Activated T-helper 17 cell treated with anti-CD3 and anti-CD28 coated beads, Interleukin-2, amount 50 U/mL, for 72 hours (primary cell): ENCODE results near the gene CDX2. TPM values are rescaled to one million over a fixed set of nuclear protein-coding genes. Genes with fewer than 3 reads are reported as not detected.

Experiments
- ATAC-seq: fragments of 150-1000 bp; cut with Tn5 transposase; replicated peaks from 2 replicates; pipeline ENCODE4 v1.10.0; 2021; ENCODE audit warnings: mild to moderate bottlenecking, moderate library complexity
- H3K27ac Mint-ChIP-seq: one replicate; pipeline ENCODE4 v1.8.0; 2022; ENCODE audit warnings: mixed read lengths
- H3K27me3 Mint-ChIP-seq: one replicate; pipeline ENCODE4 v1.8.0; 2022; ENCODE audit warnings: mixed read lengths
- H3K36me3 Mint-ChIP-seq: one replicate; pipeline ENCODE4 v1.8.0; 2022; ENCODE audit warnings: low read depth, mild to moderate bottlenecking, mixed read lengths
- H3K4me1 Mint-ChIP-seq: one replicate; pipeline ENCODE4 v1.8.0; 2022; ENCODE audit warnings: mixed read lengths
- H3K4me3 Mint-ChIP-seq: one replicate; pipeline ENCODE4 v1.8.0; 2022; ENCODE audit warnings: mild to moderate bottlenecking, mixed read lengths
- H3K9me3 Mint-ChIP-seq: one replicate; pipeline ENCODE4 v1.8.0; 2022; ENCODE audit warnings: mixed read lengths
- total RNA-seq, 2 donors: library from RNA; stranded (reverse); gene quantifications; one replicate each; pipeline ENCODE4 v1.2.3, GENCODE V29; 2022

Gene CDX2
- total RNA-seq, 2 donors from 2014 or later: not detected

DNA sequence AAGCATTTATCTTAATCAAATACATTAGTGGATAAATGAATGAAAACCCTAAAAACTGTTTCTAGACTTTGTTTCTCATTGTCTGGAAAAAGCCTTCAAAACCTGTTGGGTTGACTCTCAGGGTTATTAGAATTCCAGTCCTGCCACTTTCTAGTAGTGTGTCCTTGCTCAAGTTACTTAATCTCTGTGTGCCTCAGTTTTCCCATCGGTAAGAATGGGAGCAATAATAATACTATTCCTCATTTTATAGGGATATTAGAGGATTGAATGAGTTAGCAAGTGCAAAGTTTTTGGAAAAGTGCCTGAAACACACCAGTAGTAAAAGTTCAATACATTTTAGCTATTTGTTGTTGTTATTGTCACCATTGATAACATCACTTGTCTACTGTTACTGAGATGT is 16.5 kb upstream of the CDX2 start:
- Mint-ChIP-seq H3K4me3 (no peak overlapping the region), H3K9me3 (no peaks in the 10 kb centered on the region), H3K27ac (no peak overlapping the region), H3K4me1 (no peaks in the 10 kb centered on the region), H3K36me3 (no peaks in the 10 kb centered on the region), H3K27me3 (peaks cover 58% of the 10 kb centered on the region)
- no peak for ATAC-seq

DNA sequence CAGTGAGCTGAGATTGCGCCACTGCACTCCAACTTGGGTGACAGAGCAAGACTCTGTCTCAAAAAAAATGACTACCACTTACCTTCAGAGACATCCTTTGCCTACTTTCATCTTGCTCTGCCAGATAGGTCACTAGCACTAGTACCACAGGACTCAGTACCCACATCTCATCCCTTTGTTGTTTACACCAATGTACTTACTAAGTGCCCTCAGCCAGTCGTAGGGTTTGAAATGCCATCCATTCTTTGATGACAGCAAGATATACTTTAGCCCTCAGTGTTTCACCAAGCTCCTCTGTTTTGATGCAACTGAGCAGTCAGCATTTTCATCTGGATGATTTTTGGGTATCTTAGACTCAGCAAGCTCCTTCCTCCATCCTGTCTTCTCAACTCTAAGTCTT is 13.2 kb upstream of the CDX2 start:
- Mint-ChIP-seq H3K4me1 (no peaks in the 10 kb centered on the region), H3K27ac (no peak overlapping the region), H3K4me3 (no peak overlapping the region), H3K27me3 (peaks cover 69% of the 10 kb centered on the region), H3K36me3 (no peaks in the 10 kb centered on the region), H3K9me3 (no peaks in the 10 kb centered on the region)
- no peak for ATAC-seq

DNA sequence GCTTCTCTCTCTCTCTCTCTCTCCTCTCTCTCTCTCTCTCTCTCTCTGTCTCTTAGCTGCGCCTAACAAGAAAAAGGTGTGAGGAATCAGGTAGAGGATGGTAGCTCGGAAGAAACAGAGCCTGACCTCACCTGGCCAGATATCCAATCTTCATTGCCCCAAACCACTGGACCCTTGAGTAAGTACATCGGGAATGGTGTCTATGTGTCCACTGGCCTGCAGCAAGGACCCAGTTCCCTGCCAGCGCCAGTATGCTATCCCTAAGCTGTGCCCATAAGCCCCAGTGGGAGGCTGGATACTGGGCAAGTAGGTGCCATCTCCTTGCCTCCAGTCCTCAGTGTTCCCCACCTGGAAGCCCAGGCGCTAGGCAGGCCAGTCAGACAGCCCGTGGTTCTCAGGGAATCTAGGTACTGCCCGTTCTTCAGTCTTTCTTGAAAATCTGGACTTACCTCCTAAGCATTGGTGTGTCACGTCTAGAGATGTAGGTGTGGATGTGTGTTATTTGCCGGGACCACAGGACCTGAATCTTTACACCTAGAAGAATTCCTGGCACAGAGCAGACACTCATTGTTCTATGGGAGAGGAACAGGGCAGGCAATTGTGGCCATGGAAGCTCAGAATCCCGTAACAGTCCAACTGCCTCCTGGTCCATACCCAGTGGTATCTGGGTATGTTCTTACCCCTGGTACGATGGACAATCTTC is 12.0 kb upstream of the CDX2 start:
- Mint-ChIP-seq H3K4me3 (no peak overlapping the region), H3K36me3 (no peaks in the 10 kb centered on the region), H3K27me3 (peaks cover 65% of the 10 kb centered on the region), H3K4me1 (no peaks in the 10 kb centered on the region), H3K9me3 (no peaks in the 10 kb centered on the region), H3K27ac (no peak overlapping the region)
- no peak for ATAC-seq

DNA sequence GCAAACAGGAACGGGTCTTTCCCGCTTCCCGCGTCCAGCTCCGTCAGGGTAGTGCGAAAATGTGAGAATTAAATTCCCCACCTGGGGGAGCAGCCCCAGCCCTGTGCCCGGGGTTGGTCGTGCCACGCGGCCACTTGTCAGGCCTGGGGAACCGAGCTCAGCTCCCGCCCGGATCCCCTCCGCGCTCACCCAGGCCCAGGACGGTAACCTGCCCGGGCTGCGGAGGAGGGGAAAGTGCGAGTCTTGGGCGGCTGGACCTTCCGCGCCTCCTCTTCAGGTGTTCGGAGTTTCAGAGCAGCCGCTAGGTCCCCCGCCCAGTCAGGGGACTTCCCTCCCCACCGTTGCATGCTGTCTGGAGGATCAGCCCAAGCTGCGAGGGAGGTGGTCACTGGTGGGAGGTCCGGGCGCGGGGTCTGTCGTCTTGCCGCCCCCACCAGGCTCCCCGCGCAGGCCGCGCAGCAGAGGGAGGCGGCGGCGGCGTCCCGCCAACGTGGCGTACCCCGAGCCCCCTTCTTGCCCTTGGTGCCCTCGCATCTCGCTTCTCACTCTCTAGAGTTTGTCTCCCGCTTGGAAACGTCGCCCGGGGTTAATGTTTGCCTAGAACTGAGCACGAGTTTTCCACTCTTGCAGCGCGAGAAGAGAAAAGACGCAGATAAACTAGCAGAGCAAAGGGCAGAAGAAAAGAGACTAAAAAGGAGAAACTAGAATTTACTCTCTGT is 11.3 kb upstream of the CDX2 start:
- no peaks in the 10 kb centered on the region for H3K9me3 Mint-ChIP-seq
- no peaks in the 10 kb centered on the region for H3K4me1 Mint-ChIP-seq
- H3K36me3 Mint-ChIP-seq: no peaks in the 10 kb centered on the region
- no peak overlapping the region for H3K27ac Mint-ChIP-seq
- no peak for ATAC-seq
- peak overlapping the region; percentile 37 for H3K4me3 Mint-ChIP-seq
- peaks cover 70% of the 10 kb centered on the region for H3K27me3 Mint-ChIP-seq

DNA sequence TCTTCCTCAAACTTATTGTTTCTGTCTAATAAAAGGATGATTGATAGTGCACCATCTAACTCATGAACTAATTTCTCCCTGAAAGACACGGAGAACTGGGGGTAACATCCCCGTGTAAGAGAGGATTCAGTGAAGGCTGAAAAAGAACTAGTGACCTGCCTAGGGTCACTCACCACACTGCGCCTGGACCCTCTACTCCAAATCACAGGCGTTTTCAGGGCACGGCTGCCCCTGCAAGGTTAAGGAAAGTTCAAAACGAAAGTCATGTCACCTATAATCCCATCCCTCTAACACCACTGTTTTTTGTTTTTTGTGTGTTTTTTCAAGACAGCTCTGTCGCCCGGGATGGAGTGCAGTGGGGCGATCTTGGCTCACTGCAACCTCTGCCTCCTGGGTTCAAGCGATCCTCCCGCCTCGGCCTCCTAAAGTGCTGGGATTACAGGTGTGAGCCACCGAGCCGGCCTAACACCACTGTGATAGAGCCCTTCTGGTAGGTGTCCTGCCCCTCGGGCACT is 10.7 kb upstream of the CDX2 start:
- Mint-ChIP-seq H3K4me1 (no peaks in the 10 kb centered on the region), H3K36me3 (no peaks in the 10 kb centered on the region), H3K27ac (no peak overlapping the region), H3K4me3 (peak overlapping the region; percentile 37), H3K27me3 (peaks cover 75% of the 10 kb centered on the region), H3K9me3 (no peaks in the 10 kb centered on the region)
- no peak for ATAC-seq

DNA sequence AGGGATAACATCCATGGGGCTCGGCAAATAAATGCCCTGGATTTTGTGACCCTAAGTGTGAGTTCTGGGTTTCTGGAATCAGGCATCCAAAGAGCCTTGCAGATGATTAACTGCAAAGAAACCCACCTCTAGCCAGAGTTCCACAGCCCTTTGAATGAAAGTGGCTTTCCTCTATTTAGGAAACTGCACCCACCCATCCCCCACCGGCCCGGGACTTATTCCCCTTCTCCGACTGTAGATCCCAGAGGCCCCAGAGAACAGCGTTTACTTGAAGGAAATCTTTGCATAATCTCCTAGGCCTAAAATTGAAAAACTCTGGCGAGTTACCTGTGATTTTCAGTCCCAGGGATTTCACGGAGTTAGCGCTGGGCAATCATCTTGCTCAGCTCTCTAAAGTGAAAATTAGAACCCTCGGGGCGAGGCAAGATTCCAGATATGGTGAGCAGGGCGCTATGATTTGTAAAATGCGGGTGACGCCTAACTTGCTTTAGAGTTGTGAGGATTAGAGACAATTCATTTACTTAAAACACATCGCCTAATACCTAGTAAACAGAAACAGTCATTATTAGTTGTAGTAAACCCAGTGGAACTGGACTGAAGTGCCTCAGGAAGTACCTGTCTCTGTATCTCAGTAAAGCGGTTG is 10.0 kb upstream of the CDX2 start:
- ATAC-seq: no peak
- Mint-ChIP-seq H3K36me3 (no peaks in the 10 kb centered on the region), H3K4me3 (peak overlapping the region; percentile 37), H3K27me3 (peaks cover 78% of the 10 kb centered on the region), H3K4me1 (no peaks in the 10 kb centered on the region), H3K27ac (no peak overlapping the region), H3K9me3 (no peaks in the 10 kb centered on the region)

DNA sequence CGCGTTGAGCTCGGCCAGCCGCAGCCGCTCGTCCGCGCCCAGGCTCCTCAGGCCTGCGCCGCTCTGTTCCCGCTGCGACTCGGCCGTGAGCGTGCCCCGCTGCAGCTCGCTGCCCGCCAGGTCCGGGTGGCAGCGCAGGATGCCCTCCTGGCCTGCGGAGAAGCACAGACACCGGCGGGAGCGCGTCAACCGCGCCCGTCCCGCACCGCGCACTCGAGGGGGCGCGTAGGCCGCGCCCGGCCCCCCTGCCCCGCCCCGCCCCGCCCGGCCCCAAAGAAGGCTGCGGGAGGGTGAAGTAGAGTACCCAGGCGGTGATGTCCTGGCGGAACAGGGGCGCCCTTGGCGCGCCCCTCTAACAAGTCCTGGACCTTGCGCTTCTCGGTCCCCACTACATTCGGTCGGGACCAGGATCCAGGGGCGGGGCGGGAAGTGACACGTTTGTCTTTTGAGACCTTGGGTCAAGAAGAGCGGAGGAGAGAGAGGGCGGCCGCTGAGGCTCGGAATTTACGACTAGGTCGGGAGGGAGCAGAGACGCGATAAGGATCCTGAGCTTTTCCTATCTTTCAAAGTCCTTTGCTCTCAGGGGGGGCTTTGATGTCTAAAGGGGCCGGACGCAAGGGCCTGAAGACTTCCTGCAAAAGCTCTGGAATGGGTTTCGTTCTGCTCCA is 9.3 kb upstream of the CDX2 start:
- Mint-ChIP-seq H3K4me1 (no peaks in the 10 kb centered on the region), H3K27ac (no peak overlapping the region), H3K9me3 (no peaks in the 10 kb centered on the region), H3K27me3 (peaks cover 80% of the 10 kb centered on the region), H3K4me3 (peak overlapping the region; percentile 37), H3K36me3 (no peaks in the 10 kb centered on the region)
- no peak for ATAC-seq

DNA sequence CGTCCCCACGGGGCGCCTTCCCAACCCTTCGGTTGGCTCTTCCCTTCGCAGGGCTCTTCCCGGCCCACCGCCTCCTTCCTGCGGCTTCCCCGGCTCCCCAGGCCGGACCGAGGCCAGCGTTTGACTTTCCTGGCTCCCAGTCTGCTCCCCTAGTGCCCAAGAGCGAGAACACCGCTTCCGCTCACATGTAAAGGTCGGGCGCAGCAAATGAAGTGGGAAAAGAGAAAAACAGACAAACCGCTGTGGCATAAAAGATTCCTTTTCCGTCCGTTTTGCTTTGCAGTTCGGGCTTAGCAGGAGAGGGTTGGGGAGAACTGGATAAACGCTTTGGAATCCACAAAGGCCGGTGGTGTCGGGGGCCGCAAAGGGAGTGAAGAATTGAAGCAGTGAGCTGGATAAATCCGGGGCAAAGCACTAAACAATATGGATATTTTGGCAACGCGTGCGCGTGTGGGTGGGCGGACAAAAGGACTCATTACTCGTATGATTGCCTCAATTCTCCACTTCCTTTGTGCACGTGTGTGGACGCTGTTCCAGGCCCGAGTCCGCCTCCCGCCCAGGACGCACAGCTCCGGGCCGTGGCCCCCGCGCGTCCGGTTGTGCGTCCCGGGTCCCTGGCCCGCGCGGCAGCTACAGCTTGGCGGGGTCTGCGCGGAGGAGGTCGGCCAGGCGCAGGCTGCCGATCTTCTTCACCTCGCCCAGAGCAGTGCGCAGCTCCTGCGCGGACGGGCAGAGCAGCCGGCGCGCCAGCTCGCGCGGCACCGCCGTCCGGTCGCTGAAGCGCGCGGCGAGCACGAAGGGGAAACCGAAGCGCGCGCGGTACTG is 8.6 kb upstream of the CDX2 start:
- Mint-ChIP-seq H3K4me1 (no peaks in the 10 kb centered on the region), H3K27me3 (peaks cover 79% of the 10 kb centered on the region), H3K4me3 (no peak overlapping the region), H3K27ac (no peak overlapping the region), H3K9me3 (no peaks in the 10 kb centered on the region), H3K36me3 (no peaks in the 10 kb centered on the region)
- no peak for ATAC-seq

DNA sequence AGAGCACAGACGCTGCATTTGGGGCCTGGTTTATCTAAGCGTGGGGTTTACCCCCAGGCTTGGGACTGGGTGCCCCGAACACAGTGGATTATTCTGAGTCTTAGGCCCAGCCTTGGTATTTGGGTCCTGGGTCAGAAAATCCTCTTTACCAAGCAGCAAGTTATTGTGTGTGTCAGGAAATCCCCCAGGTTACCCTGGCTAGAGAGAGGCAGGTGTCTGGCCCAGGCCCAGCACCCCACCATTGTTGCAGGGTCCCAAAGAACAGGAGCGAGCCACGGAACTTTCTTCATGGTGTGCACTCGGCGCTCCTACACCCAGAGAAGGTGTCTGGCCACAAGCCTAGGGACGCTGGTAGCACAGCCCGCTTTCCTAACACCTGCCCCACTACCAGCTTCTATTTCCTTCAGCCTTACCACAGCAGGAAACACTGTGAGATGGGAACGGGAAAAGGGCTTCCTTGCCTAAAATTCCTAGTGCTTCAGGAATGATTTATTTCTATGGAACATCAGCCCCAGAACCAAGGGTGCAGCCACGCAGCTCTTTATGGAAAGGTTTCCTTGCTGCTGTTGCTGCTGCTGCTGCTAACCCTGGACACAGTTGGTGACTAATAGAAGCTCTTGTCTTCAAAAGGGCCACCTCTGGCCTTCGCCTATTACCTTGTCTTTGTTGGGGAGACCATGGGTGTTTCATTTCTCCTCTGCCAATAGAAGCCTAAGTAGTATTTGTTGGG is 7.4 kb upstream of the CDX2 start:
- ATAC-seq: no peak
- Mint-ChIP-seq H3K27ac (no peak overlapping the region), H3K4me1 (no peaks in the 10 kb centered on the region), H3K27me3 (peaks cover 68% of the 10 kb centered on the region), H3K36me3 (no peaks in the 10 kb centered on the region), H3K4me3 (no peak overlapping the region), H3K9me3 (no peaks in the 10 kb centered on the region)

DNA sequence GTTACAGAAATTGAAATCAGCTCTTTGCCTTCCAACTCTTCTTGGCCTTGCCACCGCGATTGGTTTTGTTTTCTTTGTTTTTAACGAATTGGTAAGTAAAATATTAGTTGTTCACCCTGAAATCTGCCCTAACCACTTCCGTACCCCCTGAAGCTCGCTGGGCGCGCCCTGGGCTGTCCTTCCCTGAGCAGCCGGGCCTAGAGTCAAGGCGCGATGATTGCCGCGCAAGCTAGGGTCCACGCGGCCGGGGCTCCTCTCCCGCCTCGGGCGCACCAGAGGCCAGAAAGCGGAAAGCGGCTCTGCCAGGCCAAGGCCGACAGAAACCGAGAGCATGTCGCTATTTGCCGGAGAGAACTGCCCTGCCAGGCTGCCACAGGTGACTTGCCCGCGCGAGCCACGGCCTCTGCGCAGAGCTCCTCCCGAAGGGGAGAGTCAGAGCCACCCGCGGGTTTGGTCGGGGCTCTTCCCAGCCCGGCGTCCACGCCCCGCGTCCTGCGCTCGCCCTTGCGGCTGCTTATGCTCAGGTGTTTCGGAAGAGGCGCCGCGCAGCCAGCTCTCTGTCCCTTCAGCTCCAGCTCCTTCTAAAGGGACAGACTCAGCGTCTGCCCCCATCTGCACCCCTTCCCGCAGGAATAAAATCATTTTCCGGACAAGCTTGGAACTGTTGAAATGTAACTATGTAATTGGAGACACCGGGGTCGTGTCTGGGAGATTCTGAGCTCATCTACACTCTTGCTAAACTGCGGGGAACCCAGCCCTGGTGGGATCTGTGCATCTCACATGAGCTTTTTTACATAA is 6.6 kb upstream of the CDX2 start:
- H3K27ac Mint-ChIP-seq: no peak overlapping the region
- H3K27me3 Mint-ChIP-seq: peaks cover 68% of the 10 kb centered on the region
- H3K9me3 Mint-ChIP-seq: no peaks in the 10 kb centered on the region
- H3K4me1 Mint-ChIP-seq: no peaks in the 10 kb centered on the region
- H3K4me3 Mint-ChIP-seq: no peak overlapping the region
- ATAC-seq: no peak
- no peaks in the 10 kb centered on the region for H3K36me3 Mint-ChIP-seq

DNA sequence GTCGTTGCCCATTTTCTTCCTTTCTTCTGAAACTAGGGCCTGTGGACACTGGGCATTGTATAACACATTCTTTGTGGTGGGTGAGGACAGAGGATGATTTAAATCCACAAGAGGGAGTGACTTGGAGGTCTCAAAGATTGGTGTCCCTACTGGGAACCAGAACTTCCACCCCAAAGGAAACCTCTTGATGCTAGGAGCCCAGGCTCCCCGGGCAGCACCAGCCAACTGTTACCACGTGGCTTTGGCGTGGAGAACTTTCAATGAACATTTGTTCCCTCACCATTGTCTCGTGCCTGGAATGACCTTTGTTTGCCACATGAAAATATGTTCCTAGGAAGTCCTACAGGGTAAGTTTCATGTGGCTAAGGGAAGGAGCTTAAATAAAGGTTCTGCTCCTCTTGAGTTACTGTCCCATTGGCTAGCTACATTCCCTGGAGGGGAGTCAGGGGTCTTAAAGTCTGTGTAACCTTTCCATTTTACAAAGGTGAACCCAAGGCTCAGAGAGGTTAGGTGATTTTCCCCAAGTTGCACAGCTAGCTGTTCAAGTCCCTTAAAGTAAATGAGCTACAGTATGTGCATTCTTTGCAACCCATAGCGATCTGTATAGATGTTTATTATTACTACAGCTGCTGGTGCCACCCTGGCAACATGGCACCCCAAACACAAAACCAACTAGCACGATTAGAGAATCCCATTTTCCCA is 5.0 kb upstream of the CDX2 start:
- Mint-ChIP-seq H3K9me3 (no peaks in the 10 kb centered on the region), H3K27me3 (peaks cover 69% of the 10 kb centered on the region), H3K36me3 (no peaks in the 10 kb centered on the region), H3K4me1 (peaks cover 5% of the 10 kb centered on the region), H3K4me3 (no peak overlapping the region), H3K27ac (no peak overlapping the region)
- ATAC-seq: no peak

DNA sequence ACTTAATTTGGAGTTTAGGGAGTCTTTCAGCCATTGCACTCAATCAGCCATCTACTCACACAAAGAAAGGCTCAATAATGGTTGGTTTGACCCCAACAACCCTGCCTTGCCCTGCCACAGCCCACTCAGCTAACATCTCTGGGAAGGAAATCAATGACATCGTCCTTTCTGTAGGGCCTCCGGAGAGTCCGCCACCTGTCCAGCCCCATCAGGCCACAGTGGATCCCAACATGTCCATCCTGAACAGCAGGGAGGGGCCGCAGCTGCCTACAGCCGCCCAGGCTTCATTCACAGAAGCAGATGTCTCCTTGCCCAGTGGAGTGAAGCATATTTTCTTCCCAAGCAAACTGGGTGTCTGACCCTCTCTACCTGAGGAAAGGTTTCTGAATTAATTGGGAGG is 4.2 kb upstream of the CDX2 start:
- H3K4me3 Mint-ChIP-seq: no peak overlapping the region

More for the DNA sequence above, 4.2 kb upstream of the CDX2 start:
- Mint-ChIP-seq H3K27ac (no peak overlapping the region), H3K9me3 (no peaks in the 10 kb centered on the region), H3K4me1 (peaks cover 6% of the 10 kb centered on the region), H3K36me3 (no peaks in the 10 kb centered on the region), H3K27me3 (peaks cover 63% of the 10 kb centered on the region)
- ATAC-seq: no peak
